Esophagus muscularis mucosa (tissue), 4 donors: ENCODE data around the gene SLAIN2.

Experiments used
- EP300 ChIP-seq: sonication (generic); formaldehyde crosslinking; IDR thresholded peaks from one replicate; pipeline ENCODE4 v1.6.1; 2017; ENCODE audit warnings: antibody characterized with exemption
- POLR2A ChIP-seq: fragments of 450-650 bp; IDR thresholded peaks from one replicate; pipeline ENCODE4 v1.6.1; 2017; ENCODE audit warnings: antibody characterized with exemption, moderate library complexity, mild to moderate bottlenecking, low read depth
- POLR2AphosphoS5 ChIP-seq, 2 donors: sonication (generic); formaldehyde crosslinking; IDR thresholded peaks; one replicate each; pipeline ENCODE4 v1.6.1; 2017; ENCODE audit warnings: antibody characterized with exemption in 2 of 2
- TF ChIP-seq, protein P1 (sequence below), 3 experiments: fragments of 200-600 bp in 2 of 3; fragments of 450-650 bp in 1 of 3; sonication (generic) in 2 of 3; IDR thresholded peaks; one replicate each; pipeline ENCODE4 v1.5.1; 2017 to 2019; ENCODE audit warnings: antibody characterized with exemption in 3 of 3, mild to moderate bottlenecking in 2 of 3, moderate library complexity in 1 of 3

DNA sequence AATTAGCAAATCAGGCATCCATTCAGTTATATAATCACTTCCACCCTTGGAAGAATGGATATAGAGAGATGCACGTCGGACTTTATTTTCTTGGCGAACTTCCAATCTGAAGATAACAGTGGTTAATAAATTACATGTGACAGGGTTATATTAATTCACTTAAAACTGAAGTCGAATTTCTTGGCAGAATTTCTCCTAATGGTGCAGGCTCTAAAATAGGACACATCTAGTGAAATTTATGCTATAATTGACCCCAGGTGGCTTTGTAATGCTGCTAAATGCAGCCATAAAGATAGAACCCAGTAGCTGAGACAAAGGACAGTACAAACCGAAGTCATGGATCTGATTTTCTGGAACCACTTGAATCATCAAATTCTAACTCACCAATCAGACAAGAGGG is 121.0 kb downstream of the SLAIN2 start:
- TF ChIP-seq, protein P1, sequence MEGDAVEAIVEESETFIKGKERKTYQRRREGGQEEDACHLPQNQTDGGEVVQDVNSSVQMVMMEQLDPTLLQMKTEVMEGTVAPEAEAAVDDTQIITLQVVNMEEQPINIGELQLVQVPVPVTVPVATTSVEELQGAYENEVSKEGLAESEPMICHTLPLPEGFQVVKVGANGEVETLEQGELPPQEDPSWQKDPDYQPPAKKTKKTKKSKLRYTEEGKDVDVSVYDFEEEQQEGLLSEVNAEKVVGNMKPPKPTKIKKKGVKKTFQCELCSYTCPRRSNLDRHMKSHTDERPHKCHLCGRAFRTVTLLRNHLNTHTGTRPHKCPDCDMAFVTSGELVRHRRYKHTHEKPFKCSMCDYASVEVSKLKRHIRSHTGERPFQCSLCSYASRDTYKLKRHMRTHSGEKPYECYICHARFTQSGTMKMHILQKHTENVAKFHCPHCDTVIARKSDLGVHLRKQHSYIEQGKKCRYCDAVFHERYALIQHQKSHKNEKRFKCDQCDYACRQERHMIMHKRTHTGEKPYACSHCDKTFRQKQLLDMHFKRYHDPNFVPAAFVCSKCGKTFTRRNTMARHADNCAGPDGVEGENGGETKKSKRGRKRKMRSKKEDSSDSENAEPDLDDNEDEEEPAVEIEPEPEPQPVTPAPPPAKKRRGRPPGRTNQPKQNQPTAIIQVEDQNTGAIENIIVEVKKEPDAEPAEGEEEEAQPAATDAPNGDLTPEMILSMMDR (IDR thresholded peaks at IDR 0.05): no peak
- no peak for TF ChIP-seq POLR2A
- TF ChIP-seq EP300: no peak
- no peak for TF ChIP-seq POLR2AphosphoS5 (IDR thresholded peaks at IDR 0.05)
